GM10847 (cell line): ENCODE measurements around the gene DMD.

Experiments
- POLR2A ChIP-seq: IDR thresholded peaks from 2 replicates; pipeline ENCODE4 v1.6.1; 2011; ENCODE audit not compliant: insufficient read length; ENCODE audit errors: extremely low read depth

DMD gene

DNA sequence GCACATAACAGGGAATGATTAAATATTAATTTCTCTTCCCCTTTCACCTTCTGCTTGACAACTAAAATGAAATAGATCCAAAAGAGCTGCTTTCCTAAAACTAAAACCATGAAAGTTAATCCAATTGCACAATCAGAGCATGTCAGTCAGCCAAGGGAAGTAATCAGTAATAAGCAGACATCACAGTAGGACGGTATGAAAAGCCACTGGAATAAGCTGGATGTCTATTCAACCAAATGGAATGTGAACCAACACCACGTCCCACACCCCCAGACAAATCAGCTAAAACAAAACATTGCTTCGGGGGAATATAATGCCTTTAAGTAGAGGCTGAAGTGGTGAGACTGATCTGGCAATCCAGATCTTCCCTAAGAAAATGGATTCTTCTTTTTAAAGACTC is 1280.1 kb downstream of the DMD start:
- no peak for TF ChIP-seq POLR2A

DNA sequence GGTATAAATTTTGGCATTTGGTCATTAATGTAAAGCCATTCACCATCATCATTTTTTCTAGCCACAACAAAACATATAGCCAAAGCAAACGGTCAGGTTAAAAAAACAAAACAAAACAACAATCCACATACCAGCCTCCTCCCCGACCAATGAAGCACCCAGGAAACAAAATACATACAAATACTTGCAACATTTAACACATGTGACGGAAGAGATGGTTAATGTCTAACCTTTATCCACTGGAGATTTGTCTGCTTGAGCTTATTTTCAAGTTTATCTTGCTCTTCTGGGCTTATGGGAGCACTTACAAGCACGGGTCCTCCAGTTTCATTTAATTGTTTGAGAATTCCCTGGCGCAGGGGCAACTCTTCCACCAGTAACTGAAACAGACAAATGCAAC is 1282.0 kb downstream of the DMD start:
- TF ChIP-seq POLR2A: no peak

GRCh38 chrX:31921236-31921635 is 1290.1 kb downstream of the DMD start:
- no peak for TF ChIP-seq POLR2A

- TF ChIP-seq POLR2A: no peak
Observed at GRCh38 chrX:31909850-31910572, 1301.3 kb downstream of the DMD start.

- TF ChIP-seq POLR2A: no peak
Observed at GRCh38 chrX:31894152-31894551, 1317.2 kb downstream of the DMD start.

- TF ChIP-seq POLR2A: no peak
Observed at GRCh38 chrX:31893525-31893924, 1317.8 kb downstream of the DMD start.

DNA sequence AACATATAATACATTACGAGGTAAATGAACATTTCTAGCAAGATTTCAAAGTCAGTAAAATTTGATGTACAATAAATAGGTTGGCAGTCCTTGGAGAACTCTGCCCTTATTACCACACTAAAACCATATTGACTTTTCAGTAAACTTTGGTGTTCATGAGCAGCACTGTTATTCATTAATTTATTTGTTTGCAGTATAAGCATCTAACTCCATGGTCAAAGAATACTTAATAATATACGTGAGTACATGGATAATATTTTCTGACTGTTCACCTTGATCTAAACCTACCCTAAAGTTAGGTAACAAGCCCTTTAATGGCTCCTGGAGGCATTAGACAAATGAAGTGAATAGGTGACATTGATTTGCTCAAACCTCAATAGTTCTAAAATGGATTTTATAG is 1322.3 kb downstream of the DMD start:
- no peak for TF ChIP-seq POLR2A

DNA sequence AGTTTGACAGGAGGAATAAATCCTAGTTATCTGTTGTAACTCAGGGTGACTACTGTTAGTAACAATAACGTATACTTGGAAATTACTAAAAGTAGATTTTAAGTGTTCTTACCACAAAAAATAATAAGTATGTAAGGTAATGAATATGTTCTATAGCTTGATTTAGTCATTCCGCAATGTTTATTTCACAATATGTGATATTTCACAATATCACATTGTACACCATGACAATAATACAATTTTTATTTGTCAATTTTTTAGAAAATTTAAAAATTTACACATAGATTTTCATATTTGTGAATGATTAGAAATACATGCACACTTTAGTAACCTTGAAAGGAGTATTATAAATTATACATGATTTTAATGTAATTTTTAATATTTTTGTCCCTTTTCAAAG is 1326.8 kb downstream of the DMD start:
- TF ChIP-seq POLR2A: no peak

- TF ChIP-seq POLR2A: no peak
Observed at GRCh38 chrX:31872007-31872406, 1339.3 kb downstream of the DMD start.

DNA sequence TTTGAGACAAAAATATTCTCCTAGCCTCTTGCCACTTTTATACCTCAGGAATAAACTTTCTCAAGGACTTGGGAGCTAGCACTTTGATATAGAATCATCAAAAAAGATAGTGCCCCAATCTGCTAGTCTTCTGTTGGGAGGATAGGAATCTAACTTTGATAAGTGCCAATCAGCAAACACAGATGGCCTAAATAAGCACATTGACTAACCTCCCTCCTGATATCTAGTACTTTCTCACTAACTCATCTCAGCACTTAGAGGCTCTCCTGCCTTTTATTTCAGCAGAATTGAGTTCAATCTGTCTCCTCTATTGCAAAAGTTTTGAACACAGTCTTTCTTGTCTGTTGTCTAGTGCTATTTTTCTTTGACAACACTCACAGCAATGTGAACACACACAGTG is 1341.1 kb downstream of the DMD start:
- TF ChIP-seq POLR2A: no peak

DNA sequence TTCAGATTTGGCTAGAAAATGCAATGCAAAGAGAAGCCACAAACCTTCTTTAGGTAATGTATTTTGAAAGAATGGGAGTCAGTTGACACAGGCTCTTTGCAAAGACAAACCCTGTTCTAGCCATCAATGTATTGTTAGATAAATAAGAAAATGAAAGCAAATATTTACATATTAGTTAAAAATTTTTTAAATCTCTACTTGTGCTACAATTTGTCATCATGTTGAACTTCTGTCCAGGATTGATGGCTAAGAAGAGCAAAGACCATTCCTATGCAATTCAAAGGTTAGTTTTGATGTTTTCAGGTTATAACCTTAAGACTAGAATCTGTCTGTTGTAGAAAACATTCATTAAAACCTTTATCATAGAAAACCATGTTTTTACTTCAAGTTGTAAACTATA is 1350.7 kb downstream of the DMD start:
- TF ChIP-seq POLR2A: no peak

DNA sequence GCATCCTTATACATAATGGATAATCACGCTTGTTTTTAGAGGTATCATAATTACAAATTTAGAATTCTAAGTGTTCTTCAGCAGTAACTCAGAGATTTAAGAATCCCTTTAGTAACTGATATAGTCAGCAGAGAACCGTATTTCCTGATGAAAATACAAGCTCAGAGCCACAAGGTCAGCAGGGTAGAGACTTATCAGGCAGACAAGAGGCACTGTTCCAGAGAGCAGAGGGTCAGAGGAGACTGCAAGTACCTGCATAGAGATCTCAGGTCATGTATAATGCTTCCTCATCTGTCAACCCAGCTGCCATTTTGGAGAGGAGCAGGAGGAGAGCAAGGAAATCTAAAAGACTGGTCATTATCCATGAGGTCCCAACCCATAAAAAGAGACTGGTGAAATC is 1352.4 kb downstream of the DMD start:
- TF ChIP-seq POLR2A: no peak

DNA sequence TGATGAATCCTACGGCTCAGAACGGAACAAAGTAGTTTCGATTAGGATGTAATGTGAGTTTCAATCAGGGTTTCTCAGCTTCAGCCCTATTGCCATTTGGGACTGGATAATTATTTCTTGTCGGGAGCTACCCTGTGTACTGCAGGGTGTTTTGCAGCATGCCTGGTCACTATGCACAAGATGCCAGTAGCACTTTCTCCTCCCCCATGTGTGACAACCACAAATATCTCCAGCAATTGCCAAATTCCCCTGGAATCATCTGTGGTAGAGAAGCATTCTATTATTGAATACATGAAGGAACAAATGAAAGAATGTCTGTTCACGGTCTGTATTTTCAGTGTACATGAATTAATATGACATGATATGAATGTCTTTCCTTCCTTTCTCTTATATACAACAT is 1356.6 kb downstream of the DMD start:
- no peak for TF ChIP-seq POLR2A

GRCh38 chrX:31851761-31852160 is 1359.6 kb downstream of the DMD start:
- TF ChIP-seq POLR2A: no peak

DNA sequence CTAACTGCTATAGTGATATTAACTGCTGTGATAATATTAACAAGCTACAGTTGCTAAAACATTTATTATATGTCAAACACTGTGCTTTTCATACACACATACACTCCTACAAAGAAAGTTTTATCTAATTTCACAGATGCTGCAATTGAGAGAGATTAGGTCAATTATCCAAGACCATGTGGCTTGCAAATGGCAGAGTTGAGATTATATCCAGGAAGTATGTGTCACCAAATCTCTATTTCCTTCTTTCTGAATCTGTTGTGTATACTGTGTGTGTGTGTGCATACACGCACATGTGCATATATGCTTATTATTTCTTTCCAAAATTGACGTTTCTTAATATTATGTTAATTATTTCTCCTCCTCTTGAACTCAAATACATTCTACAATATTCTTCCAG is 1363.6 kb downstream of the DMD start:
- TF ChIP-seq POLR2A: no peak

- TF ChIP-seq POLR2A: no peak
Observed at GRCh38 chrX:31845003-31845402, 1366.3 kb downstream of the DMD start.

DNA sequence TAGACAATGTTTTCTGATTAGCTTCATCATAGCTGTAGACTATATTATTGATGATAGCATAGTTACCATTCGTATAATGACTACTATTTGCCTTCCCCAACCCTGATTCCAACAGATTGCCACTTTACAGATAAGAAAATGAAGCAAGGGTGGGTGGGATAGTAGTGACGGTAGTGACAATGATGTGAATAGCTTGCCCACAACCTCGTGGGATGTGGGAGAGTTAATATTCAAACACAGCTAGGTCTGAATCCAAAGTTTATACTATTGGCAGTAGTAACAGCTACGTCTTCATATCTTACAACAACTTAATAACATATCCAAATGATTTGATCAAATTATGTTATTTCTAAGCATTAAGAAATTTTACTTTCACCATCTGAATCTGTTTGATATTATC is 1372.7 kb downstream of the DMD start:
- TF ChIP-seq POLR2A: no peak
